Stimulated activated naive CD8-positive, alpha-beta T cell treated with anti-CD3 and anti-CD28 coated beads, Interleukin-15, Interleukin-2, amounts not matched to agents 100 ng/mL and 50 ng/mL, for 24 hours (primary cell): ENCODE measurements around the gene MRPS26.

ENCODE experiments used
- H3K27ac Mint-ChIP-seq: one replicate; pipeline ENCODE4 v1.8.0; 2021; ENCODE audit warnings: mild to moderate bottlenecking, mixed read lengths
- H3K27me3 Mint-ChIP-seq: one replicate; pipeline ENCODE4 v1.8.0; 2021; ENCODE audit warnings: mixed read lengths
- H3K36me3 Mint-ChIP-seq: one replicate; pipeline ENCODE4 v1.8.0; 2021; ENCODE audit warnings: low read depth, mixed read lengths
- H3K4me1 Mint-ChIP-seq: one replicate; pipeline ENCODE4 v1.8.0; 2021; ENCODE audit warnings: low read depth, mixed read lengths
- H3K4me3 Mint-ChIP-seq: one replicate; pipeline ENCODE4 v1.8.0; 2021; ENCODE audit warnings: mild to moderate bottlenecking, mixed read lengths
- H3K9me3 Mint-ChIP-seq: one replicate; pipeline ENCODE4 v1.8.0; 2021; ENCODE audit warnings: mixed read lengths

Gene MRPS26

GRCh38 chr20:3077618-3078134, 31.8 kb downstream of the MRPS26 start:
- H3K36me3 Mint-ChIP-seq, result no peaks in the 10 kb centered on the region
- peaks cover 16% of the 10 kb centered on the region for H3K4me1 Mint-ChIP-seq
- H3K27ac Mint-ChIP-seq, result no peak overlapping the region
- H3K9me3 Mint-ChIP-seq, result no peaks in the 10 kb centered on the region
- H3K27me3 Mint-ChIP-seq, result peaks cover 38% of the 10 kb centered on the region
- peak overlapping the region; percentile 20 for H3K4me3 Mint-ChIP-seq

- Mint-ChIP-seq H3K4me3 (no peak overlapping the region), H3K4me1 (peaks cover 16% of the 10 kb centered on the region), H3K36me3 (no peaks in the 10 kb centered on the region), H3K27ac (no peak overlapping the region), H3K27me3 (peaks cover 55% of the 10 kb centered on the region), H3K9me3 (no peaks in the 10 kb centered on the region)
These were observed 35.1 kb downstream of the MRPS26 start for GRCh38 chr20:3080939-3081388.

GRCh38 chr20:3081641-3082040, 35.8 kb downstream of the MRPS26 start:
- H3K36me3 Mint-ChIP-seq, result no peaks in the 10 kb centered on the region
- H3K27me3 Mint-ChIP-seq, result peaks cover 55% of the 10 kb centered on the region
- no peak overlapping the region for H3K27ac Mint-ChIP-seq
- no peak overlapping the region for H3K4me3 Mint-ChIP-seq
- no peaks in the 10 kb centered on the region for H3K9me3 Mint-ChIP-seq
- H3K4me1 Mint-ChIP-seq, result peaks cover 14% of the 10 kb centered on the region

GRCh38 chr20:3082306-3082951, 36.6 kb downstream of the MRPS26 start:
- H3K36me3 Mint-ChIP-seq, result no peaks in the 10 kb centered on the region
- H3K4me1 Mint-ChIP-seq, result peaks cover 7% of the 10 kb centered on the region
- no peaks in the 10 kb centered on the region for H3K9me3 Mint-ChIP-seq
- H3K27ac Mint-ChIP-seq, result no peak overlapping the region
- peaks cover 55% of the 10 kb centered on the region for H3K27me3 Mint-ChIP-seq
- peak overlapping the region; percentile 0 for H3K4me3 Mint-ChIP-seq

GRCh38 chr20:3082955-3083952, 37.4 kb downstream of the MRPS26 start:
- no peaks in the 10 kb centered on the region for H3K4me1 Mint-ChIP-seq
- no peaks in the 10 kb centered on the region for H3K9me3 Mint-ChIP-seq
- H3K27ac Mint-ChIP-seq, result no peak overlapping the region
- H3K27me3 Mint-ChIP-seq, result peaks cover 49% of the 10 kb centered on the region
- H3K36me3 Mint-ChIP-seq, result no peaks in the 10 kb centered on the region
- peak overlapping the region; percentile 35 for H3K4me3 Mint-ChIP-seq

GRCh38 chr20:3084283-3084985, 38.6 kb downstream of the MRPS26 start, which contains the start of gene AVP:
AVP (minus strand) TSS chr20:3084724; CDS start chr20:3084674, 50 bp downstream.
- H3K4me1 Mint-ChIP-seq, result no peaks in the 10 kb centered on the region
- peaks cover 44% of the 10 kb centered on the region for H3K27me3 Mint-ChIP-seq
- H3K27ac Mint-ChIP-seq, result no peak within 1 kb of the TSS
- H3K4me3 Mint-ChIP-seq, result peak within 1 kb of the TSS; percentile 35
- H3K36me3 Mint-ChIP-seq, result no peaks in the 10 kb centered on the region
- H3K9me3 Mint-ChIP-seq, result no peaks in the 10 kb centered on the region

- no peaks in the 10 kb centered on the region for H3K36me3 Mint-ChIP-seq
- no peaks in the 10 kb centered on the region for H3K4me1 Mint-ChIP-seq
- H3K27ac Mint-ChIP-seq, result no peak overlapping the region
- H3K27me3 Mint-ChIP-seq, result peaks cover 44% of the 10 kb centered on the region
- H3K4me3 Mint-ChIP-seq, result no peak overlapping the region
- H3K9me3 Mint-ChIP-seq, result no peaks in the 10 kb centered on the region
These were observed 39.1 kb downstream of the MRPS26 start for GRCh38 chr20:3084986-3085360.

GRCh38 chr20:3085571-3086072, 39.8 kb downstream of the MRPS26 start:
- Mint-ChIP-seq H3K9me3 (no peaks in the 10 kb centered on the region), H3K36me3 (no peaks in the 10 kb centered on the region), H3K27me3 (peaks cover 44% of the 10 kb centered on the region), H3K27ac (no peak overlapping the region), H3K4me1 (peaks cover 5% of the 10 kb centered on the region), H3K4me3 (no peak overlapping the region)

- H3K4me3 Mint-ChIP-seq, result no peak overlapping the region
These were observed 42.2 kb downstream of the MRPS26 start for GRCh38 chr20:3088031-3088430.

GRCh38 chr20:3090565-3090964, 44.7 kb downstream of the MRPS26 start:
- Mint-ChIP-seq H3K36me3 (no peaks in the 10 kb centered on the region), H3K9me3 (no peaks in the 10 kb centered on the region), H3K4me1 (peaks cover 30% of the 10 kb centered on the region), H3K27me3 (peaks cover 13% of the 10 kb centered on the region), H3K27ac (no peak overlapping the region), H3K4me3 (no peak overlapping the region)

More at GRCh38 chr20:3088031-3088430, 42.2 kb downstream of the MRPS26 start:
- peaks cover 18% of the 10 kb centered on the region for H3K4me1 Mint-ChIP-seq
- H3K36me3 Mint-ChIP-seq, result no peaks in the 10 kb centered on the region
- H3K27ac Mint-ChIP-seq, result no peak overlapping the region
- no peaks in the 10 kb centered on the region for H3K9me3 Mint-ChIP-seq
- H3K27me3 Mint-ChIP-seq, result peaks cover 30% of the 10 kb centered on the region

- Mint-ChIP-seq H3K27ac (peak overlapping the region; percentile 92), H3K4me1 (peaks cover 30% of the 10 kb centered on the region), H3K4me3 (peak overlapping the region; percentile 82), H3K9me3 (no peaks in the 10 kb centered on the region), H3K27me3 (peaks cover 13% of the 10 kb centered on the region), H3K36me3 (no peaks in the 10 kb centered on the region)
These were observed 46.9 kb downstream of the MRPS26 start for GRCh38 chr20:3092611-3093379.

GRCh38 chr20:3093861-3094361, 48.1 kb downstream of the MRPS26 start:
- Mint-ChIP-seq H3K36me3 (no peaks in the 10 kb centered on the region), H3K27ac (peak overlapping the region; percentile 52), H3K27me3 (peaks cover 13% of the 10 kb centered on the region), H3K4me1 (peaks cover 30% of the 10 kb centered on the region), H3K4me3 (peak overlapping the region; percentile 20), H3K9me3 (no peaks in the 10 kb centered on the region)

- no peaks in the 10 kb centered on the region for H3K36me3 Mint-ChIP-seq
- no peaks in the 10 kb centered on the region for H3K9me3 Mint-ChIP-seq
- H3K27me3 Mint-ChIP-seq, result peaks cover 8% of the 10 kb centered on the region
- no peak overlapping the region for H3K4me3 Mint-ChIP-seq
- peaks cover 30% of the 10 kb centered on the region for H3K4me1 Mint-ChIP-seq
- no peak overlapping the region for H3K27ac Mint-ChIP-seq
These were observed 49.2 kb downstream of the MRPS26 start for GRCh38 chr20:3094848-3095629.
